Measurements from ENCODE around the gene PCBP1. TPM values are rescaled to one million over a fixed set of nuclear protein-coding genes. Genes with fewer than 3 reads are reported as not detected.

The PCBP1 gene
- total and polyA plus RNA-seq, 9 of the 15 experiments (the other 6 are each of a cell fraction or from before 2014, with no cell fraction given), result 19.2 to 407 (median 78.1) TPM

- TF ChIP-seq ZBTB40 (IDR thresholded peaks at IDR 0.05) (no peak), ZBTB40 (CRISPR knock-in tag; IDR thresholded peaks at IDR 0.05) (no peak), ARID3B (CRISPR knock-in tag; IDR thresholded peaks at IDR 0.05; ENCODE audit: borderline replicate concordance) (no peak), POLR3A (IDR thresholded peaks at IDR 0.05; ENCODE audit: borderline replicate concordance, extremely low read depth, insufficient read depth, insufficient read length) (no peak), L3MBTL2 (IDR thresholded peaks at IDR 0.05) (peak; percentile 34; the same call in 1 of the 2 replicates), ZNF696 (CRISPR knock-in tag; conservative IDR thresholded peaks at IDR 0.05) (no peak), CEBPB (tag; IDR thresholded peaks at IDR 0.05) (no peak), KLF10 (CRISPR knock-in tag; IDR thresholded peaks at IDR 0.05) (no peak)
Measured at GRCh38 chr2:70133491-70134322, 46.4 kb downstream of the PCBP1 start (continued).

Measured in K562 (cell line).